SK-N-SH (cell line): ENCODE measurements around the gene GTF2I. TPM values are rescaled to one million over a fixed set of nuclear protein-coding genes. Genes with fewer than 3 reads are reported as not detected.

Experiments used
- CTCF ChIA-PET: fragments of 300-600, 350-600 bp; formaldehyde crosslinking; extraction: SDS; loops from one replicate; lab custom pipeline; 2021; lab: Yijun Ruan, JAX
- POLR2A ChIA-PET: fragments of 350-600 bp; sonication (Branson Sonifier 250); formaldehyde crosslinking; extraction: SDS; loops from one replicate; lab custom pipeline; 2020; ENCODE audit warnings: antibody characterized with exemption, inconsistent platforms; lab: Yijun Ruan, JAX
- DNase-seq: peaks from one replicate; pipeline ENCODE4 v3.0.0; 2012
- H2AFZ ChIP-seq: fragments of 200-600 bp; sonication (generic); 2 replicates; pipeline ENCODE4 v1.8.1; 2016; ENCODE audit warnings: antibody characterized with exemption, mild to moderate bottlenecking, low read depth
- H3F3A ChIP-seq: fragments of 200-600 bp; sonication (generic); replicated peaks from 2 replicates; pipeline ENCODE3; 2016; ENCODE audit warnings: antibody characterized with exemption, mild to moderate bottlenecking; ENCODE audit not compliant: insufficient read depth
- H3K27ac ChIP-seq, 2 experiments: fragments of 200-500 bp in 1 of 2; fragments of 200-600 bp in 1 of 2; sonication (Bioruptor generic) in 1 of 2; sonication (generic), shearing (Covaris generic) in 1 of 2; 2 replicates each; pipeline versions ENCODE4 v1.5.1 to v1.6.1; 2014 to 2016; ENCODE audit warnings: low read depth in 2 of 2, inconsistent platforms in 1 of 2, low read length in 1 of 2, mild to moderate bottlenecking in 1 of 2, mixed read lengths in 1 of 2
- H3K27me3 ChIP-seq: fragments of 200-600 bp; sonication (generic), shearing (Covaris generic); 2 replicates; pipeline ENCODE4 v1.6.1; 2016; ENCODE audit warnings: mixed run types; ENCODE audit not compliant: insufficient read depth
- H3K36me3 ChIP-seq, 2 experiments: fragments of 200-500 bp in 1 of 2; fragments of 200-600 bp in 1 of 2; sonication (Bioruptor generic) in 1 of 2; sonication (generic) in 1 of 2; replicated peaks in 1 of 2; 2 replicates each; pipeline versions ENCODE3 to v1.5.1; 2014 to 2016; ENCODE audit warnings: low read length in 1 of 2, mild to moderate bottlenecking in 1 of 2; ENCODE audit not compliant: insufficient read depth in 2 of 2, control insufficient read depth in 1 of 2
- H3K4me1 ChIP-seq, 2 experiments: fragments of 200-500 bp in 1 of 2; fragments of 200-600 bp in 1 of 2; sonication (Bioruptor generic) in 1 of 2; sonication (generic), shearing (Covaris generic) in 1 of 2; 2 replicates each; pipeline versions ENCODE4 v1.5.1 to v1.6.1; 2014 to 2016; ENCODE audit warnings: low read depth in 1 of 2, low read length in 1 of 2, mixed run types in 1 of 2; ENCODE audit not compliant: insufficient read depth in 2 of 2, control insufficient read depth in 1 of 2
- H3K4me2 ChIP-seq: fragments of 200-600 bp; sonication (generic), shearing (Covaris generic); 2 replicates; pipeline ENCODE4 v1.6.1; 2017; ENCODE audit warnings: mixed run types
- H3K4me3 ChIP-seq, 2 experiments: fragments of 200-500 bp in 1 of 2; fragments of 200-600 bp in 1 of 2; sonication (Bioruptor generic) in 1 of 2; sonication (generic), shearing (Covaris generic) in 1 of 2; 2 replicates each; pipeline versions ENCODE4 v1.5.1 to v1.8.1; 2014 to 2016; ENCODE audit warnings: low read depth in 2 of 2, inconsistent platforms in 1 of 2, low read length in 1 of 2, mild to moderate bottlenecking in 1 of 2, mixed read lengths in 1 of 2, moderate library complexity in 1 of 2
- H3K79me2 ChIP-seq: fragments of 200-600 bp; sonication (generic); 2 replicates; pipeline ENCODE4 v1.8.1; 2017; ENCODE audit warnings: mild to moderate bottlenecking; ENCODE audit not compliant: insufficient read depth
- H3K9ac ChIP-seq: fragments of 200-600 bp; sonication (generic); 2 replicates; pipeline ENCODE4 v1.6.1; 2017; ENCODE audit warnings: mixed run types
- H3K9me2 ChIP-seq: fragments of 200-600 bp; sonication (generic); 2 replicates; pipeline ENCODE4 v1.6.1; 2017; ENCODE audit warnings: mixed run types
- H3K9me3 ChIP-seq: fragments of 200-600 bp; sonication (generic); 2 replicates; pipeline ENCODE4 v1.6.1; 2017; ENCODE audit warnings: mixed run types, mild to moderate bottlenecking, moderate library complexity
- H4K20me1 ChIP-seq: fragments of 200-600 bp; sonication (generic); 2 replicates; pipeline ENCODE4 v1.6.1; 2017; ENCODE audit warnings: mild to moderate bottlenecking, mixed run types; ENCODE audit not compliant: insufficient read depth
- CHD2 ChIP-seq: fragments of 150-350 bp; IDR thresholded peaks from 2 replicates; pipeline ENCODE4 v1.6.1; 2018; ENCODE audit warnings: low read length; ENCODE audit not compliant: partially characterized antibody
- IRF3 ChIP-seq: fragments of 150-350 bp; IDR thresholded peaks from 2 replicates; pipeline ENCODE4 v1.6.1; 2016; ENCODE audit warnings: mild to moderate bottlenecking, low read depth, low read length
- MAX ChIP-seq: IDR thresholded peaks from 2 replicates; pipeline ENCODE4 v1.4.0; 2012; ENCODE audit warnings: low read depth
- MEF2A ChIP-seq: IDR thresholded peaks from 2 replicates; pipeline ENCODE4 v1.4.0; 2012; ENCODE audit warnings: low read depth, borderline replicate concordance
- MXI1 ChIP-seq: IDR thresholded peaks from 2 replicates; pipeline ENCODE4 v1.6.1; 2012; ENCODE audit warnings: mild to moderate bottlenecking, low read depth, low read length, improper control_type of control experiment
- NFIC ChIP-seq: IDR thresholded peaks from 2 replicates; pipeline ENCODE4 v1.4.0; 2012; ENCODE audit warnings: borderline replicate concordance
- RCOR1 ChIP-seq: fragments of 150-350 bp; IDR thresholded peaks from 2 replicates; pipeline ENCODE4 v1.6.1; 2017; ENCODE audit warnings: antibody characterized with exemption, low read length
- TCF12 ChIP-seq: IDR thresholded peaks from 2 replicates; pipeline ENCODE4 v1.4.0; 2012
- TEAD4 ChIP-seq: IDR thresholded peaks from 2 replicates; pipeline ENCODE4 v1.4.0; 2012; ENCODE audit warnings: mild to moderate bottlenecking, borderline replicate concordance; ENCODE audit not compliant: insufficient read depth
- USF1 ChIP-seq: IDR thresholded peaks from 2 replicates; pipeline ENCODE4 v1.4.0; 2012; ENCODE audit warnings: low read depth, borderline replicate concordance
- USF2 ChIP-seq: fragments of 150-350 bp; IDR thresholded peaks from 2 replicates; pipeline ENCODE4 v1.6.1; 2017; ENCODE audit warnings: antibody characterized with exemption, low read length, low read depth, borderline replicate concordance
- WGBS: methylation state at CpG from one replicate; pipeline ENCODE4 v1.1.6; 2017; ENCODE audit warnings: low lambda C conversion rate; 5-methylcytosine and 5-hydroxymethylcytosine counted together
- polyA plus RNA-seq, 3 experiments: library from polyadenylated mRNA; depleted of rRNA; stranded (reverse); fragments of >200 nt; gene quantifications; 2 replicates each; pipeline ENCODE4 v1.2.3, GENCODE V29; 2012

Gene GTF2I
- polyA plus RNA-seq, 1 of the 3 experiments (the other 2 are of a cell fraction): 90.5 TPM

GRCh38 chr7:74655324-74655723 is 2.2 kb upstream of the GTF2I start:
- H3K4me1 ChIP-seq: peaks cover 8 to 15% of the 10 kb centered on the region in 2 experiments
- no peak overlapping the region for H3K9ac ChIP-seq
- peaks cover 18% of the 10 kb centered on the region for H4K20me1 ChIP-seq
- peaks cover 0 to 14% of the 10 kb centered on the region in 2 experiments for H3K36me3 ChIP-seq
- H3K79me2 ChIP-seq: peaks cover 25% of the 10 kb centered on the region
- no peaks in the 10 kb centered on the region for H3K9me2 ChIP-seq
- peak overlapping the region; percentile 95; the same call in 1 of the 2 replicates for H2AFZ ChIP-seq
- TF ChIP-seq TEAD4 (no peak), CHD2 (no peak), RCOR1 (no peak), TCF12 (no peak), MAX (no peak), MEF2A (no peak), NFIC (no peak), USF1 (no peak), IRF3 (no peak)
- TF ChIP-seq, all 33 proteins: peak for 0
- 96% methylated on average over 8 of the region's 8 CpGs for WGBS
- DNase-seq: no peak
- ChIA-PET CTCF (interaction anchor here (0.7 to 2.1 kb wide), 6 partner anchors 11 to 242 kb away, joined by 3 to 5 read pairs (median 3); no protein-coding TSS in a partner anchor), POLR2A (no interaction called here)
- H3K9me3 ChIP-seq: no peaks in the 10 kb centered on the region
- H3F3A ChIP-seq: peaks cover 35% of the 10 kb centered on the region
- 0 out of 2 replicates have a peak overlapping the region, but pooled peaks have one; percentile 99 for H3K4me2 ChIP-seq
- no peak overlapping the region for H3K27ac ChIP-seq
- no peak overlapping the region for H3K4me3 ChIP-seq
- H3K27me3 ChIP-seq: no peaks in the 10 kb centered on the region

GRCh38 chr7:74655768-74656440 is 1.6 kb upstream of the GTF2I start:
- Histone ChIP-seq H3K9ac (peak overlapping the region; percentile 86), H4K20me1 (peaks cover 24% of the 10 kb centered on the region), H3K9me2 (no peaks in the 10 kb centered on the region), H3F3A (peaks cover 38% of the 10 kb centered on the region), H3K27ac (peak overlapping the region; percentile 73 to 96), H3K79me2 (peaks cover 30% of the 10 kb centered on the region), H3K4me2 (peak overlapping the region; percentile 99), H3K9me3 (no peaks in the 10 kb centered on the region), H2AFZ (peak overlapping the region; percentile 95), H3K4me1 (peaks cover 8 to 15% of the 10 kb centered on the region in 2 experiments), H3K4me3 (peak overlapping the region; percentile 65 to 87), H3K27me3 (no peaks in the 10 kb centered on the region), H3K36me3 (peaks cover 0 to 14% of the 10 kb centered on the region in 2 experiments)
- 67% methylated on average over 21 of the region's 21 CpGs for WGBS
- TF ChIP-seq USF2 (no peak), MXI1 (0 out of 2 replicates have a peak, but pooled peaks have one; percentile 54), USF1 (peak; percentile 18; the same call in 1 of the 2 replicates)
- CTCF ChIA-PET: interaction anchor here (1.1 to 2.1 kb wide), 8 partner anchors 32 to 254 kb away, joined by 3 to 8 read pairs (median 4); no protein-coding TSS in a partner anchor
- DNase-seq: peak; percentile 49
- POLR2A ChIA-PET: no interaction called here
